T follicular helper cell (primary cell): ENCODE data around the gene FBXL17.

Experiments used
- DNase-seq: peaks from one replicate; pipeline ENCODE4 v3.0.0-alpha.2; 2020; ENCODE audit warnings: low read depth

The FBXL17 gene

DNA sequence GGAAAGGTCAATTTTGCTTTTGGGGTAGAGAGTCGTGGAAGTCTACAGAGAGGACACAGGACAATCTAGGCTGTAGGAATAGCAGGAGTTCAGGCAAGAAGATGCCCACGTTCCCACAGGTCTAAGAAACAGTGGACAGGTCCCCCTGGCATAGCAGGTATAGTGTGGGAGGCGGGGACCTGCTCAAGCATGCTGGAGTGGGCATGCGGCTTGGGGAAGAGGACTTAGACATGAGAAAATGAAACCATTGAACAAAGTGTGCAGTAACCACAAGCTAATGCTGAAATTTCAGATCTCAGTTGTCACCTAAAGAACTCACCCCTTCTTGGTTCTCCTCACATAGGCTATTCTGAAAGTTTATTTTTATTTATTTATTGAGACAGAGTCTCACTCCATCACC lies 568.3 kb downstream of the FBXL17 start:
- no peak for DNase-seq

DNA sequence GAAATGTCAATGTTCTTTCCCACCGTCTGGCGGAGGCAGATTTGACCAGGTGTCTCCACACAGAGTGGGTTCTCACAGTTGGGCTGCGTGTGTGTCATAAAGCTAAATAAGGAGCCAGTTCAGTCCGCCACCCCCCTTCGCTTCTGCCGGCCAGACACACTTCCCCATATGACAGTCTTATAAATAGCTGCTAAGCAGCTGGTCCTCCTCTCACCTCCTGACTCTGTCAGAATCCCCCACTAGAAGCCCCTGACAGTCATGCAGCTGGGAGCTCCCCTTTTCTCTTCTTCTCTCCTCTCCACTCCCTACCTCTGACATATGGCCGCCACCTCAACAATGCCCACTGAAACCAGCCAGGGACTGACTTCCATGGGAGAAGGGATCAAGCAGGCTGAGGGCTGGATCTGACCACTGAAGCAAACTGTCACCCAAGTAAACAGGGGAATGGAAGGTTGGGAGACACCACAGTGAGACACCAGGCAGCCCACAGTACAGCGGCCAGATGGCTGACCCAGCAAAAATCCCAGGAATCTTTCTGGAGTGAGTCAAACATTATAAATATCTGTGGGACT lies 569.2 kb downstream of the FBXL17 start:
- DNase-seq, result no peak

- no peak for DNase-seq
These were observed 572.5 kb downstream of the FBXL17 start for GRCh38 chr5:107809201-107810034.
